ENCODE measurements around the gene UBE2I. TPM values are rescaled to one million over a fixed set of nuclear protein-coding genes. Genes with fewer than 3 reads are reported as not detected.

UBE2I gene
- total RNA-seq, 1 experiment from 2014 or later, result 290 TPM

DNA sequence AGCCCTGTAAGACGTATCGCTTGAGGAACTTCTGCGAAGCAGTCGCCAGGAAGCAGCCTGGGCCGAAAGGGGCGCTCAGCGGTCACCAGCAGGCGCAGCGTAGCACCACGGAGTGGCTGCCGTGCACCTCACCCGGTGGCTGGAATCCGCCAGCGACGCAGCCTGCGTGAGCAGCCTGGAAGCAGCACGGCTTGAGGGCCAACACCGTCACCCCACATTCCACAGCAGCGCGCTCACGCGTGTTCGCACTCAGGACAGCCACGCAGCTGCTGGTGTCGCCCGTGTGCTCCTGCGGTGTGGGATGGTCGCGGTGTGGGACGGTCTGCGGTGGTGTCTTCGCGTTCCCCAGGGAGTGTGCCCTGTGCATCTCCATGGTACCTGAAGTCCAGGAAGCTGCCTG, 9.6 kb downstream of the UBE2I start:
- no peak overlapping the region for H3K23ac ChIP-seq (ENCODE audit: insufficient read length, low read depth, low read length)
- H4K5ac ChIP-seq (ENCODE audit: insufficient read length, low read depth, low read length), result no peak overlapping the region
- TF ChIP-seq, protein P1, sequence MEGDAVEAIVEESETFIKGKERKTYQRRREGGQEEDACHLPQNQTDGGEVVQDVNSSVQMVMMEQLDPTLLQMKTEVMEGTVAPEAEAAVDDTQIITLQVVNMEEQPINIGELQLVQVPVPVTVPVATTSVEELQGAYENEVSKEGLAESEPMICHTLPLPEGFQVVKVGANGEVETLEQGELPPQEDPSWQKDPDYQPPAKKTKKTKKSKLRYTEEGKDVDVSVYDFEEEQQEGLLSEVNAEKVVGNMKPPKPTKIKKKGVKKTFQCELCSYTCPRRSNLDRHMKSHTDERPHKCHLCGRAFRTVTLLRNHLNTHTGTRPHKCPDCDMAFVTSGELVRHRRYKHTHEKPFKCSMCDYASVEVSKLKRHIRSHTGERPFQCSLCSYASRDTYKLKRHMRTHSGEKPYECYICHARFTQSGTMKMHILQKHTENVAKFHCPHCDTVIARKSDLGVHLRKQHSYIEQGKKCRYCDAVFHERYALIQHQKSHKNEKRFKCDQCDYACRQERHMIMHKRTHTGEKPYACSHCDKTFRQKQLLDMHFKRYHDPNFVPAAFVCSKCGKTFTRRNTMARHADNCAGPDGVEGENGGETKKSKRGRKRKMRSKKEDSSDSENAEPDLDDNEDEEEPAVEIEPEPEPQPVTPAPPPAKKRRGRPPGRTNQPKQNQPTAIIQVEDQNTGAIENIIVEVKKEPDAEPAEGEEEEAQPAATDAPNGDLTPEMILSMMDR (conservative IDR thresholded peaks at IDR 0.05), result no peak
- H3K14ac ChIP-seq (ENCODE audit: insufficient read depth, low read length), result no peak overlapping the region
- H4K91ac ChIP-seq (ENCODE audit: insufficient read length, low read depth, low read length), result no peak overlapping the region
- no peak overlapping the region for H2BK5ac ChIP-seq (ENCODE audit: insufficient read length, low read length)
- no peaks in the 10 kb centered on the region for H4K20me1 ChIP-seq (ENCODE audit: control insufficient read depth, insufficient read depth, insufficient read length)
- H3T11ph ChIP-seq (ENCODE audit: low read length), result no peak overlapping the region
- H3K36me3 Mint-ChIP-seq (ENCODE audit: insufficient read depth in 1 of 3, low read depth in 3 of 3), result peaks cover 53 to 91% (median 77%) of the 10 kb centered on the region in 3 experiments
- no peak overlapping the region for H3K9ac ChIP-seq (ENCODE audit: extremely low read depth, insufficient read length, low read length)
- peaks cover 8% of the 10 kb centered on the region; the same call in 1 of the 2 replicates for H3K79me2 ChIP-seq (ENCODE audit: insufficient read depth, low read length)
- H3K9me3 ChIP-seq (ENCODE audit: control insufficient read depth, low read depth, low read length), result no peaks in the 10 kb centered on the region
- H3K56ac ChIP-seq (ENCODE audit: insufficient read length, low read depth, low read length), result no peak overlapping the region
- no peak overlapping the region for H3K18ac ChIP-seq (ENCODE audit: insufficient read length, low read depth, low read length)
- no peak overlapping the region for H2BK20ac ChIP-seq (ENCODE audit: low read depth, low read length, poor library complexity, severe bottlenecking)
- no peaks in the 10 kb centered on the region for H3K27me3 Mint-ChIP-seq (ENCODE audit: low read depth)
- H3K23me2 ChIP-seq (ENCODE audit: insufficient read length, low read depth, low read length, poor library complexity, severe bottlenecking), result no peaks in the 10 kb centered on the region
- H3K27ac Mint-ChIP-seq, result no peak overlapping the region
- H4K8ac ChIP-seq (replicated peaks; ENCODE audit: insufficient read length, low read depth, low read length), result no peak overlapping the region
- no peak overlapping the region for H2BK120ac ChIP-seq (ENCODE audit: low read depth, low read length, poor library complexity, severe bottlenecking)
- H3K4me2 ChIP-seq (ENCODE audit: insufficient read depth, insufficient read length, low read length), result no peak overlapping the region
- no peaks in the 10 kb centered on the region for H3K4me1 ChIP-seq (ENCODE audit: insufficient read depth, low read length)
- H3K4ac ChIP-seq (ENCODE audit: low read depth, low read length), result no peak overlapping the region
- H2AK5ac ChIP-seq (ENCODE audit: insufficient read length, low read length), result no peak overlapping the region
- no peak overlapping the region for H2AFZ ChIP-seq (ENCODE audit: low read length)
- WGBS (ENCODE audit: extremely low coverage, insufficient read length, low lambda C conversion rate), result no CpG with 5 or more reads among the region's 33 CpGs
- no peaks in the 10 kb centered on the region for H3K27me3 ChIP-seq (ENCODE audit: insufficient read depth, low read length)
- H3K4me3 Mint-ChIP-seq, result no peak overlapping the region
- no peak overlapping the region for H3K27ac ChIP-seq (ENCODE audit: insufficient read length, low read depth, low read length)
- no peak overlapping the region for H2BK12ac ChIP-seq (ENCODE audit: insufficient read length, low read depth, low read length)
- no peaks in the 10 kb centered on the region for H3K9me3 Mint-ChIP-seq
- DNase-seq, result no peak
- no peak overlapping the region for H2BK15ac ChIP-seq (ENCODE audit: low read depth, low read length)
- no peaks in the 10 kb centered on the region for H3K4me1 Mint-ChIP-seq
- H3K79me1 ChIP-seq (ENCODE audit: insufficient read depth, low read depth, low read length, poor library complexity, severe bottlenecking), result peaks cover 5% of the 10 kb centered on the region

Measured in H9 (cell line).